Measurements from ENCODE around the gene FOXB1.

FOXB1 gene

GRCh38 chr15:59998950-59999611 lies 5.0 kb upstream of the FOXB1 start:
- TF ChIP-seq, protein P1, sequence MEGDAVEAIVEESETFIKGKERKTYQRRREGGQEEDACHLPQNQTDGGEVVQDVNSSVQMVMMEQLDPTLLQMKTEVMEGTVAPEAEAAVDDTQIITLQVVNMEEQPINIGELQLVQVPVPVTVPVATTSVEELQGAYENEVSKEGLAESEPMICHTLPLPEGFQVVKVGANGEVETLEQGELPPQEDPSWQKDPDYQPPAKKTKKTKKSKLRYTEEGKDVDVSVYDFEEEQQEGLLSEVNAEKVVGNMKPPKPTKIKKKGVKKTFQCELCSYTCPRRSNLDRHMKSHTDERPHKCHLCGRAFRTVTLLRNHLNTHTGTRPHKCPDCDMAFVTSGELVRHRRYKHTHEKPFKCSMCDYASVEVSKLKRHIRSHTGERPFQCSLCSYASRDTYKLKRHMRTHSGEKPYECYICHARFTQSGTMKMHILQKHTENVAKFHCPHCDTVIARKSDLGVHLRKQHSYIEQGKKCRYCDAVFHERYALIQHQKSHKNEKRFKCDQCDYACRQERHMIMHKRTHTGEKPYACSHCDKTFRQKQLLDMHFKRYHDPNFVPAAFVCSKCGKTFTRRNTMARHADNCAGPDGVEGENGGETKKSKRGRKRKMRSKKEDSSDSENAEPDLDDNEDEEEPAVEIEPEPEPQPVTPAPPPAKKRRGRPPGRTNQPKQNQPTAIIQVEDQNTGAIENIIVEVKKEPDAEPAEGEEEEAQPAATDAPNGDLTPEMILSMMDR (IDR thresholded peaks at IDR 0.05; ENCODE audit: low read length, missing control alignments): no peak
- DNase-seq (ENCODE audit: low read depth): no peak
- H3K4me3 ChIP-seq (replicated peaks; ENCODE audit: low read depth, low read length): no peak overlapping the region

- TF ChIP-seq, protein P1 (IDR thresholded peaks at IDR 0.05; ENCODE audit: low read length, missing control alignments): no peak
- no peak for DNase-seq (ENCODE audit: low read depth)
- H3K4me3 ChIP-seq (replicated peaks; ENCODE audit: low read depth, low read length): no peak overlapping the region
These were observed 4.4 kb upstream of the FOXB1 start for GRCh38 chr15:59999612-60000112.

GRCh38 chr15:60000113-60000823 lies 3.8 kb upstream of the FOXB1 start:
- no peak for DNase-seq (ENCODE audit: low read depth)

DNA sequence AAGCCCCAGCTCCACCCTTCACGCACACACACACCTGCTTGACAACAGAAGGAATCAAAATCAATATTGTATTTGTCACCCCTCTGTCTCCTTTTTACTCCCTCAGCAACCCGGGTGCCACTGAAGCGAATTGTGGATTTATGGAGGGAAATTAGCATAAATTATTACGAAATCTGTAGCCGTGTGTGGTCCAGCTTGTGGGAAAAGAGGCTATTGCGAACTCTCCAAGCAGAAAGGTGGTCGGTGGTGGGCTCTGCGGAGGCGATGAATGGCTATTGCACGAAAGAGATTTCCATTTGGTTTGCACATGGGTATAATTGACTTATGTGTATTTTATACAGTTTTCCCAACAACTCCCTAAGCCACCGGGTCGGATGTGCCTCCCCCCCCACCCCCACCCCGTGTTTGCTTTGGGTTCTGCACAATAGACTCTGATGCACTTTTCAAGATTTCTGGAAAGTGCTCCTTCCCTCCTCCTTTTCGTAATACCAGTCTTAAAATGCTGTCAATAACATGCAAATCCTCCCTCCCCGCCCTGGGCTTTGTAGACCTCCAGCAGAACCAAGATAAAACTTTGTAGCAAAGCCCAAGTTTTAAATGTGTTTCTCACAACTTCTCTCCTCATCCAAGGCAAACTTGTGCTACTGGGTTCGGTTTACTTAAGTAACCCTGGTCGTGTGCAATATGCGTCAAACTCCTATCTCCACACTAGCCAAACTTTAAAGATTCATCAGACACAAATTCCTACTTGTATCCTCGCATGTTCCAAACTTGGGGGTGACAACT lies 3.1 kb upstream of the FOXB1 start:
- TF ChIP-seq, protein P1 (IDR thresholded peaks at IDR 0.05; ENCODE audit: low read length, missing control alignments): no peak
- no peak for DNase-seq (ENCODE audit: low read depth)
- no peak overlapping the region for H3K4me3 ChIP-seq (replicated peaks; ENCODE audit: low read depth, low read length)

More at GRCh38 chr15:60000113-60000823, 3.8 kb upstream of the FOXB1 start:
- no peak overlapping the region for H3K4me3 ChIP-seq (replicated peaks; ENCODE audit: low read depth, low read length)
- TF ChIP-seq, protein P1 (IDR thresholded peaks at IDR 0.05; ENCODE audit: low read length, missing control alignments): no peak

GRCh38 chr15:60001610-60002527 lies 2.2 kb upstream of the FOXB1 start:
- TF ChIP-seq, protein P1 (IDR thresholded peaks at IDR 0.05; ENCODE audit: low read length, missing control alignments): no peak
- no peak for DNase-seq (ENCODE audit: low read depth)
- H3K4me3 ChIP-seq (replicated peaks; ENCODE audit: low read depth, low read length): no peak overlapping the region

Measured in fibroblast of pulmonary artery (primary cell).